ENCODE measurements around the gene JTB.

DNA sequence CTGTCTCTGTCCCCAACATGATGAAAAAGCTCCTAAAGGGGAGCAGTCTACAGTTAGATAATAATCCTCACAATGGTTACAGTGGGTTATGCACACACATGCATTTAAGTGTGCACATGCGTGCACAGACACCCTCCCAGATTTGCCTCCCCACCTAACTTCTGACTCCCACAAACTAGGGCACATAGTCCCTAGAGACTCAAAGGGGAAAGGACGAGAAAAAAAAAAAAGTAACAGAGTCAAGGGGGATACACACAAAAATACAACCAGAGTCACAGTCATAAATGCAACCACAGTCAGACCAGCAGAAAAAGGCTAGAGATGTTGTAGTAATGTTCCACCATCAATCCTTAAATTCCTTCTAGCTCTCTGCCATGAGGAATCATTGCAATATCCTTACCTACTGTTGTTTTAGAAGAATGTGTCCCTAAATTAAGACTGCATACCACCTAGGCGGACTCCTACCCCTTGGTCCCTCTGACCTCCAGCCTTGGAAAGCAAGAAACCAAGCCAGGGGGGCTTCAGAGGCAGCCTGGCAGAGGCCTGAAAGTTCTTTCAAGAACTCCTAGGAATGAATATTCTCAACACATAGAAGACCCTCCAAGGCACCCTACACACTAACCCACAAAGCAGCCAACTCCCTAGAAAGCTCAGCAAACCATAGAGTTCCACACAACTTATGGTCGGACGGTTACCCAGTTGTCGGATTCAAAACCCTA is 20.3 kb downstream of the JTB start:
- TF ChIP-seq CTCF (IDR thresholded peaks at IDR 0.05) (no peak), POLR2A (IDR thresholded peaks at IDR 0.05; ENCODE audit: low read length) (no peak), SREBF2 (IDR thresholded peaks at IDR 0.05) (no peak), RCOR1 (IDR thresholded peaks at IDR 0.05; ENCODE audit: low read depth, low read length) (no peak), CHD4 (IDR thresholded peaks at IDR 0.05; ENCODE audit: borderline replicate concordance) (no peak), PHF8 (IDR thresholded peaks at IDR 0.05; ENCODE audit: borderline replicate concordance, low read depth) (no peak), USF2 (IDR thresholded peaks at IDR 0.05) (no peak), POLR2AphosphoS2 (conservative IDR thresholded peaks at IDR 0.05; ENCODE audit: low read length) (no peak)
- TF ChIP-seq, protein P1, sequence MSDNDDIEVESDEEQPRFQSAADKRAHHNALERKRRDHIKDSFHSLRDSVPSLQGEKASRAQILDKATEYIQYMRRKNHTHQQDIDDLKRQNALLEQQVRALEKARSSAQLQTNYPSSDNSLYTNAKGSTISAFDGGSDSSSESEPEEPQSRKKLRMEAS (IDR thresholded peaks at IDR 0.05), result no peak
- TF ChIP-seq, protein P2, sequence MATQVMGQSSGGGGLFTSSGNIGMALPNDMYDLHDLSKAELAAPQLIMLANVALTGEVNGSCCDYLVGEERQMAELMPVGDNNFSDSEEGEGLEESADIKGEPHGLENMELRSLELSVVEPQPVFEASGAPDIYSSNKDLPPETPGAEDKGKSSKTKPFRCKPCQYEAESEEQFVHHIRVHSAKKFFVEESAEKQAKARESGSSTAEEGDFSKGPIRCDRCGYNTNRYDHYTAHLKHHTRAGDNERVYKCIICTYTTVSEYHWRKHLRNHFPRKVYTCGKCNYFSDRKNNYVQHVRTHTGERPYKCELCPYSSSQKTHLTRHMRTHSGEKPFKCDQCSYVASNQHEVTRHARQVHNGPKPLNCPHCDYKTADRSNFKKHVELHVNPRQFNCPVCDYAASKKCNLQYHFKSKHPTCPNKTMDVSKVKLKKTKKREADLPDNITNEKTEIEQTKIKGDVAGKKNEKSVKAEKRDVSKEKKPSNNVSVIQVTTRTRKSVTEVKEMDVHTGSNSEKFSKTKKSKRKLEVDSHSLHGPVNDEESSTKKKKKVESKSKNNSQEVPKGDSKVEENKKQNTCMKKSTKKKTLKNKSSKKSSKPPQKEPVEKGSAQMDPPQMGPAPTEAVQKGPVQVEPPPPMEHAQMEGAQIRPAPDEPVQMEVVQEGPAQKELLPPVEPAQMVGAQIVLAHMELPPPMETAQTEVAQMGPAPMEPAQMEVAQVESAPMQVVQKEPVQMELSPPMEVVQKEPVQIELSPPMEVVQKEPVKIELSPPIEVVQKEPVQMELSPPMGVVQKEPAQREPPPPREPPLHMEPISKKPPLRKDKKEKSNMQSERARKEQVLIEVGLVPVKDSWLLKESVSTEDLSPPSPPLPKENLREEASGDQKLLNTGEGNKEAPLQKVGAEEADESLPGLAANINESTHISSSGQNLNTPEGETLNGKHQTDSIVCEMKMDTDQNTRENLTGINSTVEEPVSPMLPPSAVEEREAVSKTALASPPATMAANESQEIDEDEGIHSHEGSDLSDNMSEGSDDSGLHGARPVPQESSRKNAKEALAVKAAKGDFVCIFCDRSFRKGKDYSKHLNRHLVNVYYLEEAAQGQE (IDR thresholded peaks at IDR 0.05), result no peak
- TF ChIP-seq, protein P3, sequence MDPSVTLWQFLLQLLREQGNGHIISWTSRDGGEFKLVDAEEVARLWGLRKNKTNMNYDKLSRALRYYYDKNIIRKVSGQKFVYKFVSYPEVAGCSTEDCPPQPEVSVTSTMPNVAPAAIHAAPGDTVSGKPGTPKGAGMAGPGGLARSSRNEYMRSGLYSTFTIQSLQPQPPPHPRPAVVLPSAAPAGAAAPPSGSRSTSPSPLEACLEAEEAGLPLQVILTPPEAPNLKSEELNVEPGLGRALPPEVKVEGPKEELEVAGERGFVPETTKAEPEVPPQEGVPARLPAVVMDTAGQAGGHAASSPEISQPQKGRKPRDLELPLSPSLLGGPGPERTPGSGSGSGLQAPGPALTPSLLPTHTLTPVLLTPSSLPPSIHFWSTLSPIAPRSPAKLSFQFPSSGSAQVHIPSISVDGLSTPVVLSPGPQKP (IDR thresholded peaks at IDR 0.05; ENCODE audit: low read depth, low read length), result no peak
